ENCODE data around the gene KCNMA1. TPM values are rescaled to one million over a fixed set of nuclear protein-coding genes. Genes with fewer than 3 reads are reported as not detected.

KCNMA1 gene
- polyA plus RNA-seq, 1 donor from 2014 or later = 60.8 TPM

DNA sequence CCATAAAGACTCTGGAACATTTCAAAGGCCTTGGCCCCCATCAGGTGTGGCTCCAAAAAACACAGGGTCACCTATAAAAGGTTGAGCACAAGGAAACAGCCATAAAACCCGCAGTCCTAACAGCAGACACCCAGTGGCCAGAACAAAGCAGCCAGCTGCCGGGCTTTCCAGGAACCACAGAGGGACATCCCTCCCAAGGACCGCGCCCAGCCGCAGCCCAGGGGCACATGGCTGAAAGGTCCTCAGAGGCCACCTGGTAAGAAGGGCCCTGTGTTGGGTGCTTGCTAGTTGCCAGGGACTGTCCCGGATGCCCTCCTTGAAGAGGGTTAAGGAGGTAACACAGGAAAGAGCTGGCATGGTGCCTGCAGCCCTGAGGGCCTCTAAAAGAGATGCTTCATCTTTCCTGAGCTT lies 32.7 kb downstream of the KCNMA1 start:
- no peaks in the 10 kb centered on the region for H3K79me2 ChIP-seq (replicated peaks; ENCODE audit: insufficient read depth, low read length)
- H3K27ac ChIP-seq (ENCODE audit: low read length) = no peak overlapping the region

GRCh38 chr10:77604063-77604462 lies 33.5 kb downstream of the KCNMA1 start:
- Histone ChIP-seq H3K79me2 (replicated peaks; ENCODE audit: insufficient read depth, low read length) (no peaks in the 10 kb centered on the region), H3K27ac (ENCODE audit: low read length) (no peak overlapping the region), H3K9ac (ENCODE audit: low read length) (no peak overlapping the region), H3K27me3 (ENCODE audit: insufficient read depth, low read depth, low read length) (no peaks in the 10 kb centered on the region), H3K9me3 (ENCODE audit: low read length) (no peaks in the 10 kb centered on the region), H4K20me1 (ENCODE audit: insufficient read depth) (no peaks in the 10 kb centered on the region), H2AFZ (ENCODE audit: low read depth, low read length) (no peak overlapping the region), H3K4me3 (ENCODE audit: low read length) (no peak overlapping the region), H3K4me2 (ENCODE audit: low read length) (no peak overlapping the region), H3K36me3 (ENCODE audit: insufficient read depth, low read length) (no peaks in the 10 kb centered on the region), H3F3A (ENCODE audit: insufficient read depth, low read length, poor library complexity, severe bottlenecking) (no peaks in the 10 kb centered on the region), H3K9me2 (ENCODE audit: insufficient read depth, low read length) (no peaks in the 10 kb centered on the region)
- TF ChIP-seq EP300 (conservative IDR thresholded peaks at IDR 0.05; ENCODE audit: poor library complexity, severe bottlenecking) = no peak
- no peak for TF ChIP-seq EZH2 (IDR thresholded peaks at IDR 0.05; ENCODE audit: borderline replicate concordance, insufficient read depth, low read length, poor library complexity, severe bottlenecking)
- TF ChIP-seq SMC3 (conservative IDR thresholded peaks at IDR 0.05; ENCODE audit: poor library complexity) = no peak
- no peak for TF ChIP-seq REST (IDR thresholded peaks at IDR 0.05; ENCODE audit: borderline replicate concordance)
- no peak for TF ChIP-seq TAF1 (IDR thresholded peaks at IDR 0.05; ENCODE audit: low read depth)
- no peak for TF ChIP-seq CTCF (IDR thresholded peaks at IDR 0.05; ENCODE audit: poor library complexity, severe bottlenecking)

More for the DNA sequence above, 32.7 kb downstream of the KCNMA1 start:
- Histone ChIP-seq H3K27me3 (ENCODE audit: insufficient read depth, low read depth, low read length) (no peaks in the 10 kb centered on the region), H3K36me3 (ENCODE audit: insufficient read depth, low read length) (no peaks in the 10 kb centered on the region), H2AFZ (ENCODE audit: low read depth, low read length) (no peak overlapping the region), H3K4me2 (ENCODE audit: low read length) (no peak overlapping the region), H4K20me1 (ENCODE audit: insufficient read depth) (no peaks in the 10 kb centered on the region), H3K4me3 (ENCODE audit: low read length) (no peak overlapping the region), H3K9ac (ENCODE audit: low read length) (no peak overlapping the region), H3F3A (ENCODE audit: insufficient read depth, low read length, poor library complexity, severe bottlenecking) (no peaks in the 10 kb centered on the region), H3K9me3 (ENCODE audit: low read length) (no peaks in the 10 kb centered on the region), H3K9me2 (ENCODE audit: insufficient read depth, low read length) (no peaks in the 10 kb centered on the region)
- TF ChIP-seq EZH2 (IDR thresholded peaks at IDR 0.05; ENCODE audit: borderline replicate concordance, insufficient read depth, low read length, poor library complexity, severe bottlenecking) (no peak), MXI1 (conservative IDR thresholded peaks at IDR 0.05; ENCODE audit: poor library complexity, severe bottlenecking) (no peak), RAD21 (conservative IDR thresholded peaks at IDR 0.05) (no peak), TAF1 (IDR thresholded peaks at IDR 0.05; ENCODE audit: low read depth) (no peak), EP300 (conservative IDR thresholded peaks at IDR 0.05; ENCODE audit: poor library complexity, severe bottlenecking) (no peak), POLR2AphosphoS5 (IDR thresholded peaks at IDR 0.05) (no peak), REST (IDR thresholded peaks at IDR 0.05; ENCODE audit: borderline replicate concordance) (no peak), SMC3 (conservative IDR thresholded peaks at IDR 0.05; ENCODE audit: poor library complexity) (no peak), CTCF (IDR thresholded peaks at IDR 0.05; ENCODE audit: poor library complexity, severe bottlenecking) (no peak)

All from neural cell (in vitro differentiated cells).